ENCODE measurements around the gene COASY. TPM values are rescaled to one million over a fixed set of nuclear protein-coding genes. Genes with fewer than 3 reads are reported as not detected.

Gene COASY
- total and polyA plus RNA-seq, 2 of the 4 experiments (the other 2 are of a cell fraction), result 10.6 to 44.0 TPM

DNA sequence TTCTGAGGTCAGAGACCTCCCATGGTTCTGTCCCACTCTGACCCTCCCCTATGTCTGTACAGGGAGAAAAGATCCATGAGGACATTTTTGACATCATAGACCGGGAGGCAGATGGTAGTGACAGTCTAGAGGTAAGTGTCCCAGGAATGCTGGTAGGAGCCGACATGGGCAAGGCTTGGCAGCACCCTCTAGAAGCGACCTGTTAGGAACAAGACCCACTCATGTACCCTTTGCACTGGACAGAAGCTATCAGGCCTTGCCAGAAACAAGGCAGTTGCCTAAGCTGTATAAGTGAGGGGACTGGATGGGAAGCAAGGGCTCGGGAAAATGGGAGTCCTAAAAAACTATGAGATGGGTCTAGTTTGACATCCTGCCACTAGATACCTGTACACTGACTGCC lies 50.1 kb downstream of the COASY start:
- H3K9me3 ChIP-seq (ENCODE audit: control insufficient read depth, insufficient read depth, low read length), result no peaks in the 10 kb centered on the region
- no peak overlapping the region for H2BK5ac ChIP-seq (ENCODE audit: low read depth, low read length, poor library complexity, severe bottlenecking)
- no peak overlapping the region for H3K9ac ChIP-seq (ENCODE audit: low read depth, low read length)
- no peak overlapping the region for H3K14ac ChIP-seq (replicated peaks; ENCODE audit: low read depth, low read length)
- H2BK120ac ChIP-seq (ENCODE audit: low read depth, low read length), result no peak overlapping the region
- no peak overlapping the region for H2AFZ ChIP-seq (replicated peaks; ENCODE audit: low read length, poor library complexity)
- H3K27me3 ChIP-seq (ENCODE audit: control insufficient read depth, insufficient read depth, low read length), result no peaks in the 10 kb centered on the region
- H3K4me1 ChIP-seq (ENCODE audit: control insufficient read depth, insufficient read depth, low read length), result peaks cover 3% of the 10 kb centered on the region
- dilution Hi-C loops (cut with HindIII; ENCODE audit: low sequenced_read_pairs, unreplicated experiment), result no loop called here
- 0 out of 2 replicates have a peak overlapping the region, but pooled peaks have one; percentile 6 for H3K56ac ChIP-seq (ENCODE audit: extremely low read depth, insufficient read depth, low read length)
- no peak overlapping the region for H4K5ac ChIP-seq (ENCODE audit: low read depth, low read length)
- peaks cover 13 to 39% of the 10 kb centered on the region in 2 experiments for H3K79me1 ChIP-seq (ENCODE audit: low read depth in 1 of 2, low read length in 2 of 2)
- H2BK20ac ChIP-seq (ENCODE audit: low read depth, low read length), result no peak overlapping the region
- H3K4me2 ChIP-seq (ENCODE audit: low read depth, low read length), result no peak overlapping the region
- no peak overlapping the region for H3K4me3 ChIP-seq (ENCODE audit: insufficient read depth, low read depth, low read length)
- no CpG with 5 or more reads among the region's 4 CpGs for WGBS, 2 experiments (ENCODE audit: extremely low coverage in 2 of 2, insufficient read length in 1 of 2)
- ChIA-PET POLR2A (ENCODE audit: unreplicated experiment) (no interaction called here), CTCF (interaction anchor here (0.6 kb wide), 1 partner anchor 37 kb away, joined by 3 read pairs; no protein-coding TSS in a partner anchor)
- H3K36me3 ChIP-seq (ENCODE audit: control insufficient read depth, insufficient read depth, low read length), result peaks cover 34% of the 10 kb centered on the region
- no peak overlapping the region for H2BK15ac ChIP-seq (ENCODE audit: low read depth, low read length)
- ATAC-seq (ENCODE audit: low read depth) (no peak), DNase-seq (no peak)
- peaks cover 4% of the 10 kb centered on the region; the same call in 1 of the 2 replicates for H3K9me1 ChIP-seq (ENCODE audit: insufficient read depth, low read length)
- H2AK9ac ChIP-seq (replicated peaks; ENCODE audit: low read depth, low read length, poor library complexity), result peak overlapping the region; percentile 50
- no peak overlapping the region for H2AK5ac ChIP-seq (ENCODE audit: low read depth, low read length)
- no TSS peak for BruUV-seq (replicated peaks)
- H4K91ac ChIP-seq (ENCODE audit: insufficient read depth, low read depth, low read length), result no peak overlapping the region
- H4K20me1 ChIP-seq (ENCODE audit: insufficient read depth, low read length), result peaks cover 18% of the 10 kb centered on the region; the same call in 1 of the 2 replicates
- intact Hi-C loops (cut with micrococcal nuclease), result no loop called here
- H3K4ac ChIP-seq (ENCODE audit: low read depth, low read length), result no peak overlapping the region
- in situ Hi-C loops (cut with MboI; ENCODE audit: low sequenced_read_pairs), result no loop called here
- H4K8ac ChIP-seq (ENCODE audit: low read depth in 2 of 2, low read length in 2 of 2), result no peak overlapping the region
- TF ChIP-seq RAD21 (IDR thresholded peaks at IDR 0.05; ENCODE audit: low read length) (no peak), POLR2A (IDR thresholded peaks at IDR 0.05; ENCODE audit: low read depth, low read length) (no peak), CHD1 (IDR thresholded peaks at IDR 0.05; ENCODE audit: low read depth, low read length) (no peak), NFE2L2 (IDR thresholded peaks at IDR 0.05; ENCODE audit: low read depth, low read length) (no peak), FOS (IDR thresholded peaks at IDR 0.05; ENCODE audit: low read depth, low read length) (no peak), SMC3 (IDR thresholded peaks at IDR 0.05; ENCODE audit: low read depth, low read length) (no peak), USF2 (IDR thresholded peaks at IDR 0.05; ENCODE audit: low read depth, low read length) (no peak)
- TF ChIP-seq, protein P1, sequence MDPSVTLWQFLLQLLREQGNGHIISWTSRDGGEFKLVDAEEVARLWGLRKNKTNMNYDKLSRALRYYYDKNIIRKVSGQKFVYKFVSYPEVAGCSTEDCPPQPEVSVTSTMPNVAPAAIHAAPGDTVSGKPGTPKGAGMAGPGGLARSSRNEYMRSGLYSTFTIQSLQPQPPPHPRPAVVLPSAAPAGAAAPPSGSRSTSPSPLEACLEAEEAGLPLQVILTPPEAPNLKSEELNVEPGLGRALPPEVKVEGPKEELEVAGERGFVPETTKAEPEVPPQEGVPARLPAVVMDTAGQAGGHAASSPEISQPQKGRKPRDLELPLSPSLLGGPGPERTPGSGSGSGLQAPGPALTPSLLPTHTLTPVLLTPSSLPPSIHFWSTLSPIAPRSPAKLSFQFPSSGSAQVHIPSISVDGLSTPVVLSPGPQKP (IDR thresholded peaks at IDR 0.05; ENCODE audit: borderline replicate concordance, low read depth, low read length), result no peak
- H3K23ac ChIP-seq (ENCODE audit: low read depth, low read length), result no peak overlapping the region
- H3K27ac ChIP-seq (ENCODE audit: insufficient read depth, low read length), result no peak overlapping the region
- H3K18ac ChIP-seq (ENCODE audit: low read depth, low read length), result no peak overlapping the region

Data from IMR-90 (cell line).